Stimulated activated CD4-positive, alpha-beta T cell treated with anti-CD3 and anti-CD28 coated beads, TNF-alpha, amount 100 ng/mL, for 1 hour (primary cell): ENCODE results near the gene ZNF511.

ENCODE experiments used
- DNase-seq, 3 donors: peaks; one replicate each; pipeline ENCODE4 v3.0.0-alpha.2; 2020; ENCODE audit warnings: low read depth in 3 of 3, low spot score in 1 of 3

ZNF511 gene

GRCh38 chr10:133274751-133275683 is 33.7 kb upstream of the ZNF511 start:
- peak; percentile 59 to 67 (median 66) for DNase-seq

GRCh38 chr10:133275684-133276092 is 33.0 kb upstream of the ZNF511 start:
- DNase-seq, result no peak

- DNase-seq, result no peak
These were observed 32.6 kb upstream of the ZNF511 start for GRCh38 chr10:133276100-133276434.

- peak in 1 of 3 donors; percentile 56 for DNase-seq
These were observed 32.1 kb upstream of the ZNF511 start, which contains the start of gene ADAM8 for GRCh38 chr10:133276435-133277201. Gene ADAM8, minus strand, starts transcription at chr10:133276868. Its CDS starts 51 bp downstream, at chr10:133276817.

GRCh38 chr10:133277277-133277992 is 31.3 kb upstream of the ZNF511 start:
- DNase-seq, result no peak

- DNase-seq, result no peak
These were observed 30.6 kb upstream of the ZNF511 start for GRCh38 chr10:133277993-133278576.

- DNase-seq, result no peak
These were observed 30.0 kb upstream of the ZNF511 start for GRCh38 chr10:133278577-133279265.

- DNase-seq, result no peak
These were observed 29.1 kb upstream of the ZNF511 start for GRCh38 chr10:133279326-133280226.

GRCh38 chr10:133280391-133281059 is 28.2 kb upstream of the ZNF511 start:
- DNase-seq, result no peak

GRCh38 chr10:133281084-133281483 is 27.6 kb upstream of the ZNF511 start:
- no peak for DNase-seq

- DNase-seq, result no peak
These were observed 26.9 kb upstream of the ZNF511 start for GRCh38 chr10:133281628-133282372.

GRCh38 chr10:133282846-133283390 is 25.8 kb upstream of the ZNF511 start:
- DNase-seq, result no peak

GRCh38 chr10:133283931-133284330 is 24.8 kb upstream of the ZNF511 start:
- DNase-seq, result no peak

- DNase-seq, result no peak
These were observed 23.5 kb upstream of the ZNF511 start for GRCh38 chr10:133285217-133285616.

GRCh38 chr10:133286366-133286765 is 22.3 kb upstream of the ZNF511 start:
- DNase-seq, result no peak

- no peak for DNase-seq
These were observed 20.7 kb upstream of the ZNF511 start for GRCh38 chr10:133287832-133288500.

- no peak for DNase-seq
These were observed 19.0 kb upstream of the ZNF511 start for GRCh38 chr10:133289761-133290160.
